PFSK-1 (cell line): ENCODE results near the gene PREX1.

ENCODE experiments used
- REST ChIP-seq, 2 experiments: IDR thresholded peaks; 2 replicates each; pipeline versions ENCODE4 v1.6.1 to v1.8.0; 2011 to 2012; ENCODE audit warnings: low read depth in 2 of 2, low read length in 2 of 2, control low read depth in 1 of 2, inconsistent platforms in 1 of 2, mild to moderate bottlenecking in 1 of 2, moderate library complexity in 1 of 2; ENCODE audit not compliant: insufficient read depth in 1 of 2
- TAF1 ChIP-seq: IDR thresholded peaks from 2 replicates; pipeline ENCODE4 v1.6.1; 2012; ENCODE audit warnings: low read length, control low read depth, borderline replicate concordance; ENCODE audit not compliant: insufficient read depth

GRCh38 chr20:48583801-48584200 is 244.0 kb downstream of the PREX1 start:
- TF ChIP-seq REST (IDR thresholded peaks at IDR 0.05; ENCODE audit: insufficient read depth in 1 of 2, low read depth in 2 of 2, low read length in 2 of 2) (no peak), TAF1 (no peak)
